CD4-positive, alpha-beta T cell treated with Interleukin-21 for 1 hour (primary cell): Measurements from ENCODE around the gene HAND1.

Experiments used
- DNase-seq: peaks from one replicate; pipeline ENCODE4 v3.0.0-alpha.2; 2020

The HAND1 gene

GRCh38 chr5:154503698-154504039, 25.6 kb upstream of the HAND1 start:
- no peak for DNase-seq

- no peak for DNase-seq
These were observed 24.2 kb upstream of the HAND1 start for GRCh38 chr5:154502180-154502579.

DNA sequence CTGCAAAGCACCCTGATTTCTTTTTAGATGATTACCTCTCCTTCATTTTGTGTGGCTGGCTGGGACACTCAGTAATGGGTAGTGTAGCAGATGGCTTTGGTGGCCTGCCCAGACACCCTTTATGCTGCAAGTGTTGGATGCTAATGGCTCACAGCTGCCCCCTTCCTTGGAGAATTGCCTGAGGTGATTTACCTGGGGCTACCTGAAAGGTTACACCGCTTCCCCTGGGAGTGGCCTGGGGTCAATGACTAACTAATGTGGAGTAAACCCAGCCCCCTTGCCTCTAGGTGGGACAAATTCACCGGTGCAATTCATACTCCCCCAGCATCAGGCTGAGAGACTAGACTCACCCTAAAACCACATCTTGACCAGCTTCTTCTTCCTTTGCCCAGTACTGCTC, 23.5 kb upstream of the HAND1 start:
- DNase-seq = no peak

DNA sequence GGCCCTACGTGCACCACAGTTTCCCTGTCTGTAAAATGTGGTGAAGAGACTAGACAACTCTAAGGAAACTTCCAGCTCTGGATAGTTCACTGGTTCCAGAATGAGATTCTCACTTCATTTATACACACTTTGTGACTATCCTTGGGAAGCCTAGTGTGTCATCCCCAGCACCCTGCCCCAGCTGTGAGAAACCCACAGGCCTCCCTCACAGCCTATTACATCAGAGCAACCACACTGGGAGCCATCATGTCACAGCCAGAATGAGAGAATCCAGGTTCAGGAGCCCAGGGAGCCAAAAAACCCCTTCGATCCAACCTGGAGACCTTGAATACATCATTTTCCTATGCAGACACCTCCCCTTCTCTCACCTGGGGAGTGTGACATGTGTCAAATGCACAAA, 21.0 kb upstream of the HAND1 start:
- DNase-seq = no peak

DNA sequence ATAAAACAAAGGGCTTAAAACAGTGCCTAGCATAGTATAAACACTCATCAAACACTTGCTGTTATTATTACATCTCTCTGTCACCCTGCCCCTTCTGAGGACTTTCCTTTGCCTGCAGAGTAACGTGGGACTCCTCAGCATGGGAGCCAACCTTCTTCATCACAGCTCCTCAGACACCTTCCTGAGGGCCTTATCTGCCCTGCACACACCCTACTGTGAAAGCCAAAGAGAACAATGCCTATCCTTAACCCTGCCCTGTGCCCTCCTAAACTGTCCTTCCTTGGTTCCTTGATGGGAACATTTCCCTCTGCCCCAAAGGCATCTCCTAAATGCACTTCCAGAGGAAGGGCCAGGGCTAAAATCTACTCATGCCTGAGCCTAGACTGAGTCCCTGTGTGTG, 20.6 kb upstream of the HAND1 start:
- DNase-seq = no peak

GRCh38 chr5:154494036-154494435, 16.0 kb upstream of the HAND1 start:
- no peak for DNase-seq

- no peak for DNase-seq
These were observed 15.2 kb upstream of the HAND1 start for GRCh38 chr5:154493274-154493673.

DNA sequence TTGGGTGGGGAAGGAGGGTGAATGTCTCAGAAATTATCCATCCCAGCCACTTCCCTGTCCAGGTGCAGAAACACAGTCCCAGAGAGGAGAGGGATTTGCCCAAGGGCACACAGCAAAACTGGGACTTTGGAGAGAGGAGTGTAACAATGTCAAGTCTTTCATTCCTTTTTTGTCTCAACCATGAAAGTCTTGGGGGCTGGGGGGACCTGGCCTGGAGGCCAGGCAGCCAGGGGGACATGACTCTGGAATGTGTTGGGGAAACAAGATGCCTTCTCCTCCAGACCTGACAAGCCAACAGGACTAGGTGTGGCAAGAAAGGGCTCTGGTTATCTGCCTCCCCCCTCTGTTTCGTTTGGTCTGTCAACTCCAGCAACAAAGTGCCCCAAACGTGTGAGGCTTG, 13.9 kb upstream of the HAND1 start:
- DNase-seq = no peak

GRCh38 chr5:154487541-154487940, 9.5 kb upstream of the HAND1 start:
- no peak for DNase-seq

- no peak for DNase-seq
These were observed 8.4 kb upstream of the HAND1 start for GRCh38 chr5:154486427-154486866.

- DNase-seq = no peak
These were observed 7.9 kb upstream of the HAND1 start for GRCh38 chr5:154485850-154486426.

GRCh38 chr5:154485096-154485491, 7.1 kb upstream of the HAND1 start:
- DNase-seq = no peak

- DNase-seq = no peak
These were observed 6.5 kb upstream of the HAND1 start for GRCh38 chr5:154484393-154485095.

GRCh38 chr5:154483654-154484392, 5.8 kb upstream of the HAND1 start:
- no peak for DNase-seq

GRCh38 chr5:154482528-154483449, 4.8 kb upstream of the HAND1 start:
- DNase-seq = no peak

DNA sequence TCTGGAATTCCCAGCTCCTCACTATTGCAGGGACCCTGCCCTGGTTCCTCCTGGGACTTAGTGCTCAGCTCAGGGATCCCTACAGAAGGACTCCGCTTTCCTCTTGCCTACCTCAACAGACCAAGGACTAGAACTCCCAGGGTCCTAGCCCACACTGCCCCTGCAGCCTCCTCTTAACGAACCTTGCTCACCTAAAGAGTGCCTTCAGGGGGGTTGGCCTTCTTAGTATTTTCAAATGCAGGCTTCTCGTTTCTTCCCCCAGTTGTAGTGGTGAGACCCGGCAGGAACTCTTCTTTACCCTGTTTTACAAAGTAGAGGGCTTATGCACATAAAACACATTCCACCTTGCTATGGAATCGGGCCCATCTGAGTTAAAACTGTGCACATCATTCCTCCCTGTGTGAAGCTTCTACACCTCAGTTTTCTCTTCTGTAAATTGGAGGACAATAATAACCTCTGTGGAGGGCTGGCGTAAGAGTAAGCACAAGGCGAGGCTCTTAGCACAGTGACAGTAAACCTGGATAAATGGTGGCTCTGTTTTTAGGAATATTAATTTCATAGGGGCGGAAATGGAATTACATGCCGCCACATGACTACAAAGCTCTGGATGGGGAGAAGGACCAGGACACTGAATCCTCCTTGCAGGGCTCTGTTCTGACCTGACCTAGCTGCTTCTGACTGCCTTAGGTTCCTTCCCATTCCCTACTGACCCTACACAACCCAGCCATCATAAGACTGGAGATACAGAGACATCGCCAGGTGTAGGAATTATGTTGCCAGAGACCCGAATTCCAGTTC, 3.8 kb upstream of the HAND1 start:
- DNase-seq = no peak

GRCh38 chr5:154480847-154481246, 2.8 kb upstream of the HAND1 start:
- DNase-seq = no peak

DNA sequence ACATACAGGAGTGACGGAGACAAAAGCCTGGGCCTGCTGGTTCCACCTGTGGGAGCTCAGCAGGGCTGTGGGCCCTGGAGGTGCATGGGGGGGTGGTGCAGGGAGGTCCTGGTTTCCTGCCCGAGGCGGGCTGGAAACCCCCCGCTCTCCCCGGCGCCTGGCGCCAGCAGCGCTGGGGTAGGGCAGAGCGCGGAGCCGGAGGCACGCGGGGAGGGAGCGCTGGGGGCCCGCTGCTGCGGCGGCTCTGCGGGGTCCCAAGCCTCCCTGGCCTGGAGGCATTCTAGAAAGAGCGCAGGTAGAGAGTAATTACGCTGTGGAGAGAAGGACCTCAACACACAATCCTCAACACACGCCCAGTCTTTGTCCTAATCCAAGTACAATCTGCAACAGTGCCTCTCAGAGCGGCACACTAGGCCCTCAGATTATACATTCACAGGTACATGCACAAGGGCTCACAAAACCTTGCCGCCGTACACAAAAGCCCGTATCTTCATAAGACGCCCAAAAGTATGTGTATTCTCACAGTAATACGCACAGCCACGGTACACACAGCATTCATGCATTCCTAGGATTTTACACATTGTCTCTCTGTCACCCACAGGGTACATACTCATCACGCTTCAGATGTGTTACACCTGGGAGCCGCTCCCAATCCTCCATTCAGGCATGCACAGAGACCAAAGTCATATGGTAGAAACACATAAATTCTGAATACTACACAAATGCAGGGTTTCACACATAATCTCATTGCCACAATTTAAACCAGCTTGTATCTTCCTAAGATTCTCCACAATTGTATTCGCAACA, 2.1 kb upstream of the HAND1 start:
- DNase-seq = no peak

GRCh38 chr5:154479160-154479943, 1.3 kb upstream of the HAND1 start:
- no peak for DNase-seq

GRCh38 chr5:154478752-154479159, 729 bp upstream of the HAND1 start:
- DNase-seq = no peak
